ENCODE measurements around the gene LCP1.

Gene LCP1

DNA sequence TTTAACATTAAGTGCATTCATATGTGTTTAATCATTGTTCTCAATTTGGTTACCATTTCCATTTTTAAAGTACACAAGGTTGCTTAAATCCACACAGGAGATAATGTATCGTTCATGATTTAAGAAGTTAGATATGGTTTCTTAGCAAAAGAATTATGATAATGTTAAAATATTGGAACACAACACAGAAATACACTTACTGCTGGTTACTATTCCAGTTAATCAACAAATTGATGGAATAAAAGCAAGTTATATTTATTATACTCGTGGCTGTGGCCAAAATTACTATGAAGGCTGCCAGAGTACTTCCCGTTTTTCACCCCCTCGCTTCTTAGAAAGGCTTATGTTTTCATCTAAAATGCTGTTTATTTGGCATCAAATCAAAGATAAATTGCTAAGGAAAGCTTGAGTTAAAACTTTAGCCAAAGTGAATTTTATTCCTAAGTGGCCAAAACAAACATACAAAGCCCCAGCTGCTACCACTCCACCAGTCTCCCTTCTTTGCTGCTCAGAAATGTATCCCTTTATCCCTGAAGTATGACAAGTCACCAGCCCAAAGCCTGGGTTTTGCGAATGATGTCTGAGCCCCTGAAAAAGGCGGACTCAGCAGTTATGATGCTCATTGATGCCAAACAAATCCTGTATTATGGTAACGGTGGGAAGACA lies 27.7 kb downstream of the LCP1 start:
- DNase-seq = no peak

DNA sequence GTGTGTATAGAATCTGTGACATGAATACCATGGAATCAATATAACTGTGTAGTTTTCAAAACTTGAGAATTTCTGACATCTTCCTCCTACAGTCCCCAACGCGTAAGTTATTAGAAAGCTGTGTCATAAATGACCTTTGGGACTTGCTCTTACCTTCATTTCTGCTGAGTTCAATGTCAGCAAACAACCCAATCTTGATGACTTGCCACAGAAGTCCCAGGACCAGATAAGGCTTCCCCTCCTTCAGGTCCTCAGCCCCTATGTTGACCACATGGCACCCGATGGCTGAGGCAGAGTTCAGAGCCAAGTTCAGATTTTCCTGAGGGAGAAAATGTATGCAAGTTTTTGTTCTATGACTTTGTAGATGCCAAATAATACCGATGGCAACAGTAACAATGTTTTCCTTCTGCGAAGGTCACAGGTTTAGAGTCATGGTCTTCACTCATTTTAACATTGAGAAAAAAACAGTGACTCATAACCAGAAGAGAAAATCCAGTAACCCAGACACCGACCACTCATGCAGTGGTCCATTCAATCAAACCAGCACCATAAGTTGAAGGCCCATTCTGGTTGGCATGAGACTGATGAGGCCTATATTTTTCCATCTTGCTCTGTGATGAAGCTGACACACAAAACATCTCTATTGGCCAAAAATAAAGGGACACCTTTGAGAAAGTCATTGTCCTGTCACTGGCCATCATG lies 29.2 kb downstream of the LCP1 start:
- DNase-seq = no peak

DNA sequence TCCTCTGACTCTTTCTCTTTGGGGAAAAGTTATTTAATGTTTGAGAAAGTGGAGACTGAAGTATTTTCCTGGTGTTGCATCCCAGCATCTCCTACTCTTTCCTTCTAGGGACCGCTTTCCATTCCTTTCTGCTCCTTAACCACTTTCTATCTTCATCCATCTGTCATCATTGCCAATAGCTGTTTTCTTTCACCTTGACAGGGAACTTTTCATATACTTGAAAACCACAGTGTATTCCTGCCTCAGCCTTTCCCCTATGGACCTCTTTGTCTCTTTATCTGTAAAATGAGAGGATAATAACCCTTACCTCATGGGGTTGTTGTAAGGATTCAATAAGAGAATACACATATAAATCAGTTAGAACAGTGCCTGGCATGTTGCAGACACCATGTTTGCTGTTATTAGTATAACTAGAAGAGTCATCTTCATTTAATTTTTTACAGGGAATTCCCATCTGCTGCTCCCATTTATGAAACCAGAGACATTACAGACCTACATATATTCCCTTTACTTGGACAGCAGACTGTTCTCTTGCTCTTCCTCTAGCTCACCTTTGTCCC lies 31.8 kb downstream of the LCP1 start:
- DNase-seq = no peak

DNA sequence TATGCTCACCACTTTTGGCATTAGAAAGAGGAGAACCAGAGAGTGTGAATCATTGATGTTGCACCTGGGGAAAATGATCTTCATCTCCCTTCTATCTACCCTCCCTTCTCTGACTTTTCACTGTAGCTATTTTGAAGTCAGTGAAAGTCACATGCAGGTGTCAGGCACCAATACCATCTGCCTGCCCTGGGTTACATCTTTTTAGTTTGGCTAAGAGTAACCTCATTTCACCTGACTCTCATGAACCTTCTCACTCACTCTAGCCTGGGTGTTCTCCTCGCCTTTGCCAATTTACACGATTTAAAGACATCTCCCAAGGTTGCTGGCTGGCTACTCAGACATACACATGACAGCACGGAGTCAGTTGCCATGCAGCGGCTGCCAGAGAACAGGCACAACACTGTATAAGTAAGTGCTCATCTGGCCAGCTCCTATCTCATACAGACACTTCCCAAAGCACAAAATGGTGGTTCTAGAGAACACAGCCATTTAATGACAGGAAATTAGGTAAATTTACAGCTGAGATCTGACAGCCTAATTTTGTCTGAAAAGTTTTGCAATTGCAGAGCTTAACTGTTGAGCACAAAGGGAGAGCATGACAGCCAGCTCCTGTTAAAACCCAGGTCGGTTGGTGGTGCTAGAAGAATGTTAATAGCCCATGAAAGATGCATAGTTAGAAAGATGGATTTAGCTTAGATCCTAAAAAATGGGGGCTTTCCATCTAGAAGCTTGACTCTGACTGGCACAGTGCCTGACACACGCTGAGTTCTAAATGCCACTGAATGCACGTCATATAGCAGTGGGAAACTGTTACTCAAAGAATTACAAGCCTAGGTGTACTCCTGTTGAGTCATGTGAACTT lies 32.5 kb downstream of the LCP1 start:
- DNase-seq = no peak

DNA sequence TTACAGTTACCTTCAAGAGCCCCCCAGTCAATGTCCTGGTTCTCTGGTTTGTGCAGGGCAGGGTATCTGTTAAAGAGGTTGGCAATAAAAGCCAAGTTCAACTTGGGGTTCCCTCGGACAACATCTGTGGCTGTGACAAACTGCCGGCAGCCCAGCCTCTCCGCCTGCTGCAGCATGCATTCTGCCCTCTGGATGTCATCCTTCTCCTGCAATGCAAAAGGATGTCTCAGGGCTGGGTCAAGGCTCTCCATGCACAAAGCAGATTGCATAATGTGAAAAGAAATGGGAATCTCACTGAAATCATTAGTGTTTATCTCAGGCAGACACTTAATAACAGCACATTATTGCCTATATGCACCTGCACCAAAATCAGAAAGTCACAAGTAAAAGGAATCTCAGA lies 35.1 kb downstream of the LCP1 start:
- no peak for DNase-seq

DNA sequence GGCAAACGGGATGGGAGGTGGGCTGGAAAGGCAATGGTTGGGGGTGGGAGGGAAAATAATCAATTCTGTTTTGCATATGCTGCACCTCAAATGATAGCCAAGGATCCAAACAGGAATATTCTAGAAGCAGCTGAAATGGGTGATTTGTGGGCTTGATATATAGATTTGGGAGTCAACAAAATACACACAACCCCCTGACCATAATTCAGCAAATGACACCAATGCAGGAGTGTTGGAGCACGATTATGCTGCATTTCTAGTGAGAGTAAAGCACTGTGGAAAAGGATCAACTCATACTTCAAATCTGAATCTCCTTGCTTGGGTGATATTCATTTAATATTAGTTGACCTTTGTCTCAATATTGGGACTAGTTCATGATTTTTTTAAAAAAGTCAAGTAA lies 36.0 kb downstream of the LCP1 start:
- no peak for DNase-seq

DNA sequence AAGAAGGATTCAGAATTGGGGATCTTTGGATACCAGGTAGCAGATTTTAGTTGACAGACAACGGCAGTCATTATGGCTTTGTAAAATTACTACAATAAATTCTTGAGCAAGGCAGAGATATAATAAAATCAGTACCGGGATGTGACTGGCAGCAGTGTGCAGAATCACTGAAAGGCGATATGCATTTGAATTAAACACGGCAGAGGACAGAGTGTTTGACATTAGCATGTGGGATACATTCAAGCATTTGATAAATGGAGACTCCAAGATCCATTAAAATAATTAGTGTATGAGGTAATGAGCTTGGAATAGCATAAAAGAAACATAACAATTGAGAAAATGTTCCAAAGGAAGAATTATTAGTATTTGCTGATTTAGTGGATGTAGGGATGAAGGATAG lies 36.8 kb downstream of the LCP1 start:
- no peak for DNase-seq

DNA sequence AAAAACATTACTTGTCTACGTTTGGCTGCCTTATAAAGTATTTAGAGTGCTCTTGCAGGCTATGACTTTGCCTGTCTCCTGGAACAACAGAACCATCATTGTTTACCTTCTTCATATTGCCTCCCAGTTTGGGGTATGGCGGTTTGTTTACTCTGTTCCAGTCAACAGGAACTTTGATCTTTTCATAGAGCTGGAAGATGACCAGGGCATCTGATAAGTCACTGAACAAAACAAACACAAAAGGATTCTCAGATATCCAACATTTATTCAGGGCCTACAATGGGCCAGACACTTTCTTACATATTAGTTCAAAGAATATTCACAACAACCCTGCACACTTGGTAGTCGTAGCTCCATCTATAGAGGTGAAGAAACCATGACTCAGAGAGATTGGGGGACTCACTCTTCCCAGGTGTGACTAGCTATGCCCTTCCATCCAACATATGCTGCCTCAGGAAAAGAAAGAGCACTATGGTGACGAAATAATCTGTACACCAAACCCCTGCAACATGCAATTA lies 38.7 kb downstream of the LCP1 start:
- no peak for DNase-seq

DNA sequence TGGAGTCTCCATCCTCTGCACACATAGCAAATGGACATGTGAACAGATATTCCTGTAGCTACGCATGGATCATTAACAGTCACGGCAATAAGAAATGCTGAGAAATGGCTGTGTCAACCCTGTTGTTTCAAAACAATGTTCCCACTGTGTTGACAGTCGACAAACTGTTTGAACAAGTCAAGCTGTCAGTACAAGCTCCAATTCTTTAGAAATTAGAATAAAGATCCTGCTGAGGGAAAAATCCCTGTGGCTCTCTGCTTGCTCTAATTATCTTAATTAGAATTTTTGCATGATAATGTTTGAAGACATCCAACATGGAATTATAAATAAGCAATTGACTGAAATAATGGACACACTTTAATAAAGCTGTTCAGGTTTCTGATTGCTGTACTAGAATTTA lies 39.2 kb downstream of the LCP1 start:
- no peak for DNase-seq

DNA sequence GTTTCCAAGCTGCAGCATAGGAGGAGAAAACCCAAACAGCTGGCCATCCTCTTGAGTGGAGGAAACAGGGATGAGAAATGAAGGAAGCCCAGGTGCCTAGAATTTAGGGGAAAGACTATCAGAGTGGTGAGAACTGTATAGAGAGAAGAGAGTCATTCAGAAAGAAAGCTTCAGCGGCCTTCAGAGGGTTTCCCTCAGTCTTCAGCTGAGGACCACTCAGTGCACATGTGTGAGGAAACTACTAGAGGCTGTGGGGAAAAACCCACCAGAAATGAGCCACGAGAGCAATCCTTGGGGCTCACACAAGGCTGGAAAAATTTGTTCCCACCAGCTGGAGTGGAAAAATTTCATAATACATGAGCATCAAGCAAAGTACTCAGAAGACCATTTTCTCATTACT lies 41.9 kb downstream of the LCP1 start:
- DNase-seq = no peak

DNA sequence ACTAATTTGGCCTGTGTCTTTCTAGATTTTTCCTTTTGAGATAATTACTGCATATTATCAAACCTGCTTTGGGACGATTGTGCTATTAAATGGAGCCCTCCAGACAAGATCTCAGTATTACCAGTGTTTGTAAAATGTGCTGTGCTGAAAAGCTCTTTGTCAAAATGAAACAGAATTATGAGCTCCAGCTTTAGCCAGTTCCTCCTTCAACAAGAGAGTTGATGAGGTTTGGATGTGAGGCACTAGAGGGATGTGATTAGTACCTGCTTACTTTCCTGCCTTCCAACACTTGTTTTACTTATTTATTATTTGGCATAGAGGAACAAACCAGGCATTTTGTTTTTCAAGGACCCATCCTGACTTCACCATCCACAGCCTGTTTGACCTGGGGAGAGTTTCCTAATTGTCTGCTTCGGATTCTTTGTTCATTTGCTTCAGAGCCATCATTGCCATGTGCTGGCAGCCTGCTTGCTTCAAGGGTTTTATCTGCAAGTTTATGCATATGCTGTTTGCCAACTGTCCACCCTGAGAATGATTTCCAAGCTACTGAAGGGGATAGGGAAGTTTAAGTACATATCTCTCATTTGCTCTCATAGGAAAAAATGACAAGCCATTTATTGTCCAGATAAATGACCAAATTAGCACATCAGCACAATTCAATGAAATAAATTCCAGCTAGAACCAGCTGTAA lies 44.2 kb downstream of the LCP1 start:
- no peak for DNase-seq

DNA sequence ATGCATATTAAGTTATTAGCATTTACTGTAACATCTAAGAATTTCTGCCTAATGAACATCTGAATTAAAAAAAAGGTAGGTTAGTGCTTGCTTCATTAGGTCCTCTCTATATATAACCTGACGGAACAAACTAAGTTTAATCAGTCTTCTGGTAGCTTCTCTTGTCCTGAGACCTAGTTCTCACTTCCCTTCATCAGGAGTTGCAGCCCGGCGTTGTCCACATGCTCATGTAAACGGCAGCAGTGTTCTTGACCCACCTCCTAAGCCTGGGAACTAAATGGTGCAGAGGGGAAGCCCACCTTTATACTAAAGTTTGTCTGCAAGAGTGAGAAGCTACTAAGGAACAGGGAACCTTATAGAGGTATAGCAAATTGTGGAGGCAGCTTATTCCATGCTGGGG lies 45.3 kb downstream of the LCP1 start:
- no peak for DNase-seq

DNA sequence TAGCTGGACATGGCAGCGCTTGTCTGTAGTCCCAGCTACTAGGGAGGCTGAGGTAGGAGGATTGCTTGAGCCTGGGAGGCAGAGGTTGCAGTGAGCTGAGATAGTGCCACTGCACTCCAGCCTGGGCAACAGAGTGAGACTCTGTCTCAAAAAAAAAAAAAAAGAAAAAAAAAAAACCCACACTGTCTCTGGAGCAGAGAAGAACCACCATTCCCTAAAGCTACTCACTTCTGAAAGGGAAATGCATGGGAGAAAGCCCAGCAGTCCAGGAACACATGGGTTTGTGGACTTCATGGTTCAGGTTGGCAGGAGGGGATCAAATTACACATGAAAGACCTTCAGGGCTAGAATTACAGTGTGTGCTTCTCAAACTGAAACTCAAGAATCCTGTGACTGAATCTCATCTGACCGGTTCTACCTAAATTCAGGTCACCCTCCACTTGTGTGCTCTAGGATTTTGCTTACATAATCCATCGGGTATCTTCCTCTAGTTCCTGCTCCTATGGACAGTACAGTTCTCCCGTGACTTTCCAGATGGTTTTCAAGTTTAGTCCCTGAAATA lies 46.9 kb downstream of the LCP1 start:
- DNase-seq = no peak

DNA sequence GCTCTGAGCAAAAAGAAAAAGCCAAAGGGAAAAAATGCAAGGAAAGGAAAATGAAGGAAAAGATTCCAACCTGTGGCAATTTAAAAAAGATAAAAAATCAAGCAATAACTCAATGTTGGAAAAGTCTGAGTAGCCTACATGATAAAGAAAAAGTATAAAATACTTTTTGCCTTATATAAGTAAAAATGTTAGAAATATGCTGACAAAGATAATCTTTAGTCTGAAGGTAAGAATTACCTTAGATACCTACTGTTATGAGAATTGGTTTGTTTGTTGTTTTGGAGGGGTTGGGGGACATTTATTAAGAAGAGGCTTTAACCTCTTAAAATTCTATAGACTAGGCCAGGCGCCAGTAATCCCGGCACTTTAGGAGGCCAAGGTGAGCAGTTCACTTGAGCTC lies 47.5 kb downstream of the LCP1 start:
- no peak for DNase-seq

DNA sequence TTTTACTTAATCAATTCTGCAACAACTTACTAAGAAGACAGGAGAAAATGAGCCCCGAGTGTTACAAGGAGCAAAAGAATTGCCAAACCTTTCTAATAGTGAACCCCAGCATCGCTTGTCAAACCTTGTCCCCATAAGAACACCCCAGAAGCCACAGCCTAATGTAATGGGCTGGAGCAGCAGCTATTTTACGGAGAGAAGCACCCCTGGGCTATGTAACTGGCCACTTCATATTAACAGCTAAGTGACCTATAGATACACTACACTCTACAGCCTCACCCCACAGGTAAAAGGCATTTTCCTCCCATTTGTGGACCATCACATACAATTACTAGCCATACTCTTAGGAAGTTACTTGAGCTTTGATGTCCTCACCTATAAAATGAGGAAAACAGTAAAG lies 49.9 kb downstream of the LCP1 start:
- no peak for DNase-seq

DNA sequence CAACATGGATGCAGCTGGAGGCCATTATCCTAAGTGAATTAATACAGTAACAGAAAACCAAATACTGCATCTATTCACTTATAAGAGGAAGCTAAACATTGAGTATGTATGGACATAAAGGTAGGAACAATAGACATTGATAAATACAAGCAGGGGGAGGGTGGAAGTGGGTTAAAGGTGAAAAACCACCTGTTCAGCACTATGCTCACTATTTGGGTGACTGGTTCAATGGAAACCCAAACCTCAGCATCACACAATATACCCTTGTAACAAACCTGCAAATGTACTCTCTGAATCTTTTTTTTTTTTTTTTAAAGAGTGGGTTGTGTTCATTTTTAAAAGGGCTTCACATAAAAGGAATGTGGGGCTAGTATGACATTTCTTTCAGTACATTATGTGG lies 50.3 kb downstream of the LCP1 start:
- DNase-seq = no peak

DNA sequence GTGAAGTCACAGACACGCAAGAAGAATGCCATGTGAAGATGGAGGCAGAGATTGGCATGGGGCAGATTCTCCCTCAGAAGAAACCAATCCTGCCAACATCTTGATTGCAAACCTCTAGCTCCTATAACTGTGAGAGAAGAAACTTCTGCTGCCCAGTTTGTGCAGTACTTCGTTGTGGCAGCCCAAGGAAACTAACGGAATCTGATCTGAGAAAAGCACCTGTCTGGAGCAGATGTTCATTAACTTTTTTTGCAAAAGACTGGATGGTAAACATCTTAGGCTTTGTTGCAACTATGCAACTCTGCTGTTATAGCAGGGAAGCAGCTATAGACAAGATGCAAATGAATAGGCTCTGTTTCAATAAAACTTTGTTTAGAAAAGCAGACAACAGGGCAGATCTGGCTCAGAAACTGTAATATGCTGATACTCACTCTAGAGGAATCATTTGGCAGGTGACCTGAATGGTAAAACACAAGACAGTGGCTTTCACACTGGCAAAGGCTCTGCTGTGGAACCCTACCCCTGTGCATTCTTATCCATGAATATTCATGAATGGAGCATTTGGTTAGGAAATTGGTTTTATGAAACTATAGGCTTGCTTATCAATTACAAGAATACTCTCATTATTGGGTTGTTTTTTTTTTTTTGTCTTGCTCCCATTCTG lies 51.9 kb downstream of the LCP1 start:
- DNase-seq = no peak

DNA sequence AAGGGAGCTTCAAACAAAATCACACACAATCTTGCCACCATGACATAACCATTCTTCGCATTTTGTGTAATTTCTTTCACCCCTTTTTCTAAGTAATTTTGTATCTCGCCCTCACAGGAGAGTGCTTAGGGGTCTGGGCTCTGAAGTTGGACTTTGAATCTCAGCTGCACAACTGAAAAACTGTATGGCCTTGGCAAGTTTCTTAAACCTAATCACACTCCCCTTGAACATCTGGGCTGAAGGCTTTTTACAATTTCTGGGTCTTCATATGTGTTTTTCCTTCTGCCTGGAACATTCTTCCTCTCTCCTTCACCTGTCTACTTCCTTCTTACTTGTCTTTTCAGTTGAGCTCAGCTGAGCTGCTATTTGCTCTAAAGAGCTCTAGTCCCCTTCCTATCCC lies 52.9 kb downstream of the LCP1 start:
- DNase-seq = no peak

DNA sequence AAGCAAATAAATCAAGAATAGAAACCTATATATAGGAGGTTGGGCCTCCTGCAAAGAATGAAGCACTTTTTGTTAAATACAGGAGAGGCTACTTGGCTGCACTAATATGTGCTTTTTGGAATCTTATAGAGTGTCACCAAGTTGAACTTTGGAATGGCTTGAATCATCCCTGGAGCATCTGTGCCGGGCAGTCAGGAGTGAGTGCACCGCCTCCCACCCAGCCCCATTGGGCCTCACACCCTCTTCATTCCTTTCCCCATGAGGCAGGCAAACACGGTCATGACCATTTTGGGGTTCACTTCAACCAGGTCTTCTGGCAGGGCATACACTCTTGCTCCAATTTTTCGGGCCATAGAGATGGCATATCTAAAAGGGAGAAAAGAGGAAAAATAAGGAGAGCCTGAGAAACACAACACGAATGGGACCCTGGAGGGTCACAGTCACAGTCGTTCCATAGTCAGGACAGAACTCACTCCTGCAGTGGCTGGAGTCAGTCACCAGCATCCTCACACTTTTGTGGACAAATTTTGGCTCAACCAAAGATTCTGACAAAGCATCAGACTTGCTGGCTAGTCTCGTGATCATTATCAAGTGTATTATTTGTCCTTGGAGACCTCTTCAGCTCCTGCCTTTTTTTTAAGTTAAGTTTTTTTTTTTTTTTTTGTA lies 54.5 kb downstream of the LCP1 start:
- DNase-seq = no peak

DNA sequence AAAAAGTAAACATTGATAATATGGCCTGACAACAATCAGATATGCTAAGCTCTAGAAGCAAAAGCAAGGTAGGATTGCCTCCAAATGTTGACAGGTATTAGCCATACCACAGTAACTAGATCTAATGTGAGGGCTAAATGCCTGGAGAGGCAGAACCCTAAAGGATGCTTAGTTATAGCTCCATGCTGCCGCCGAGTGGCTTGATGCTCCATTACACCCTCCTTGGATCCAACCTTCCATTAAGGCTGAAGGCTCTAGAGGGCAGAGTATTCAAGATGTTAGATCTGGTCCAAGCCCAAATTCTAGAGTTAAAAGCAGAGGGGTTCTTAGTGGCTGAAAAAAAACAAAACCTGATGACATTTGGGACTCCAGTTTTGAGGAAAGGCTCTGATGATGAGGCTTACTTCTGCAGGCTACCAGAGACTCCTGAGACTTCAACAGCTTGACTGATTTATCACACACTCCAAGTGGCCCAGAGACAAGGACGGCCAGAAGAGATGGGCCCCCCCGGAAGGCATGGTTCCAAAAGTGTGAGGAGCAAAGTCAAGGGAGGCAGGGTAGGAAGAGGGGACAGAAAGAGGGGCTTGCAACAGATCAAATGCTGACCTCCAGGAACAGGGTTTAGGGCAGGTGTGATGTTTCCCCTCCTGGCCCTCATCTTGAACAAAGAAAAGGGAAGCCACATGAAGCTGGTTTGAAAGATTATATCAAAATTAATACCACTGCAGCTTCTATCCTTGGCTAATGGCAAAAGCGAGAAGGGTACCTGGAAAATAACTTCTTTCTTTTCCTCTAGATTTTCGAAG lies 55.2 kb downstream of the LCP1 start:
- DNase-seq = peak; percentile 10 to 64 (median 30)

Measured in activated naive CD4-positive, alpha-beta T cell (primary cell).